Common myeloid progenitor, CD34-positive (primary cell): ENCODE data around the gene FAM107B.

Source experiments
- CTCF ChIA-PET: fragments of 350-600 bp; sonication (Branson Sonifier 250); formaldehyde crosslinking; loops from one replicate; lab custom pipeline; 2021; ENCODE audit warnings: antibody characterized with exemption; lab: Charles Lee
- POLR2A ChIA-PET: fragments of 350-600 bp; sonication (Branson Sonifier 250); formaldehyde crosslinking; loops from one replicate; lab custom pipeline; 2021; ENCODE audit warnings: antibody characterized with exemption; lab: Charles Lee
- DNase-seq, 3 donors: peaks; one replicate each; pipeline versions ENCODE4 v3.0.0 to v3.0.0-alpha.2; 2013
- H3K27ac ChIP-seq, 2 experiments: 1 replicate in 1 of 2; 2 replicates in 1 of 2; pipeline ENCODE4 v1.7.0; 2013; ENCODE audit warnings: inconsistent platforms in 2 of 2, low read length in 2 of 2, mild to moderate bottlenecking in 2 of 2, low read depth in 1 of 2, moderate library complexity in 1 of 2; ENCODE audit not compliant: severe bottlenecking in 2 of 2, insufficient read depth in 1 of 2, poor library complexity in 1 of 2
- H3K27me3 ChIP-seq, 5 experiments: replicated peaks in 2 of 5; 1 replicate in 3 of 5; 2 replicates in 2 of 5; pipeline versions ENCODE4 v1.6.1 to v1.7.0; 2013; ENCODE audit warnings: low read length in 4 of 5, mild to moderate bottlenecking in 2 of 5, moderate library complexity in 2 of 5, inconsistent platforms in 1 of 5; ENCODE audit not compliant: insufficient read depth in 5 of 5, control insufficient read depth in 4 of 5
- H3K36me3 ChIP-seq, 4 experiments: 1 replicate in 2 of 4; 2 replicates in 2 of 4; pipeline versions ENCODE4 v1.6.1 to v1.7.0; 2013; ENCODE audit warnings: low read length in 3 of 4, control low read depth in 1 of 4, mild to moderate bottlenecking in 1 of 4; ENCODE audit not compliant: control insufficient read depth in 4 of 4, insufficient read depth in 4 of 4
- H3K4me1 ChIP-seq, 4 experiments: 1 replicate in 3 of 4; 2 replicates in 1 of 4; pipeline versions ENCODE4 v1.6.1 to v1.7.1; 2013; ENCODE audit warnings: low read length in 3 of 4, mild to moderate bottlenecking in 3 of 4, control low read depth in 1 of 4, inconsistent platforms in 1 of 4, moderate library complexity in 1 of 4; ENCODE audit not compliant: control insufficient read depth in 4 of 4, insufficient read depth in 4 of 4; ENCODE audit errors: control extremely low read depth in 1 of 4
- H3K4me3 ChIP-seq, 7 experiments: 1 replicate in 4 of 7; 2 replicates in 3 of 7; pipeline versions ENCODE4 v1.5.1 to v1.7.0; 2013; ENCODE audit warnings: mild to moderate bottlenecking in 7 of 7, low read length in 6 of 7, moderate library complexity in 6 of 7, inconsistent platforms in 2 of 7, low read depth in 2 of 7, control low read depth in 1 of 7; ENCODE audit not compliant: insufficient read depth in 4 of 7, control insufficient read depth in 1 of 7; ENCODE audit errors: extremely low read depth in 1 of 7
- H3K9me3 ChIP-seq, 5 experiments: 1 replicate in 4 of 5; 2 replicates in 1 of 5; pipeline versions ENCODE4 v1.6.1 to v1.7.1; 2013; ENCODE audit warnings: low read length in 4 of 5, mild to moderate bottlenecking in 2 of 5, inconsistent platforms in 1 of 5, low read depth in 1 of 5, moderate library complexity in 1 of 5; ENCODE audit not compliant: control insufficient read depth in 4 of 5, insufficient read depth in 2 of 5; ENCODE audit errors: control extremely low read depth in 1 of 5
- WGBS: methylation state at CpG from one replicate; pipeline ENCODE4 v1.1.5; 2013; ENCODE audit not compliant: insufficient coverage; 5-methylcytosine and 5-hydroxymethylcytosine counted together

Gene FAM107B

GRCh38 chr10:14705548-14706230, 69.0 kb downstream of the FAM107B start:
- Histone ChIP-seq H3K9me3 (no peaks in the 10 kb centered on the region), H3K36me3 (no peaks in the 10 kb centered on the region), H3K4me1 (peaks cover 3 to 11% (median 5%) of the 10 kb centered on the region in 4 experiments), H3K27me3 (no peaks in the 10 kb centered on the region), H3K4me3 (peak overlapping the region in 2 of 7 experiments; percentile 0 to 25), H3K27ac (no peak overlapping the region)
- 2% methylated on average over 5 of the region's 5 CpGs for WGBS
- ChIA-PET CTCF (interaction anchor here (0.6 kb wide), 1 partner anchor 83 kb away, joined by 3 read pairs; no protein-coding TSS in a partner anchor), POLR2A (no interaction called here)
- DNase-seq, result peak; percentile 40 to 89 (median 86)

GRCh38 chr10:14703631-14704001, 71.1 kb downstream of the FAM107B start:
- DNase-seq, result no peak
- 100% methylated on average over 3 of the region's 3 CpGs for WGBS
- Histone ChIP-seq H3K27me3 (no peaks in the 10 kb centered on the region), H3K4me1 (peaks cover 3 to 11% (median 5%) of the 10 kb centered on the region in 4 experiments), H3K4me3 (no peak overlapping the region), H3K36me3 (no peaks in the 10 kb centered on the region), H3K27ac (no peak overlapping the region), H3K9me3 (peaks cover 0 to 3% (median 0%) of the 10 kb centered on the region in 5 experiments)
- ChIA-PET POLR2A (no interaction called here), CTCF (no interaction called here)

- WGBS, result 98% methylated on average over 4 of the region's 7 CpGs
- ChIA-PET POLR2A (no interaction called here), CTCF (interaction anchor here (1.2 to 1.6 kb wide), 2 partner anchors 11 to 23 kb away, joined by 3 to 4 read pairs; no protein-coding TSS in a partner anchor)
- DNase-seq, result no peak
- Histone ChIP-seq H3K27ac (no peak overlapping the region), H3K4me1 (peaks cover 3 to 10% (median 5%) of the 10 kb centered on the region in 4 experiments), H3K9me3 (peaks cover 0 to 3% (median 0%) of the 10 kb centered on the region in 5 experiments), H3K4me3 (no peak overlapping the region), H3K27me3 (no peaks in the 10 kb centered on the region), H3K36me3 (no peaks in the 10 kb centered on the region)
These were observed 73.2 kb downstream of the FAM107B start for GRCh38 chr10:14701466-14701865.

GRCh38 chr10:14700546-14700945, 74.2 kb downstream of the FAM107B start:
- Histone ChIP-seq H3K4me1 (peaks cover 0 to 7% (median 1%) of the 10 kb centered on the region in 4 experiments), H3K36me3 (no peaks in the 10 kb centered on the region), H3K27ac (no peak overlapping the region), H3K4me3 (no peak overlapping the region), H3K27me3 (no peaks in the 10 kb centered on the region), H3K9me3 (peaks cover 0 to 3% (median 0%) of the 10 kb centered on the region in 5 experiments)
- DNase-seq, result no peak
- WGBS, result no CpG with 5 or more reads among the region's 1 CpG
- POLR2A ChIA-PET, result no interaction called here
- CTCF ChIA-PET, result interaction anchor here (1.2 to 1.6 kb wide), 2 partner anchors 10 to 22 kb away, joined by 3 to 4 read pairs; no protein-coding TSS in a partner anchor

- Histone ChIP-seq H3K36me3 (no peaks in the 10 kb centered on the region), H3K4me1 (peaks cover 0 to 2% (median 0%) of the 10 kb centered on the region in 4 experiments), H3K4me3 (no peak overlapping the region), H3K27me3 (no peaks in the 10 kb centered on the region), H3K27ac (no peak overlapping the region), H3K9me3 (peaks cover 0 to 3% (median 0%) of the 10 kb centered on the region in 5 experiments)
- ChIA-PET POLR2A (no interaction called here), CTCF (interaction anchor here (0.6 kb wide), 1 partner anchor 120 kb away, joined by 3 read pairs; no protein-coding TSS in a partner anchor)
- WGBS, result 100% methylated on average over 2 of the region's 4 CpGs
- no peak for DNase-seq
These were observed 75.2 kb downstream of the FAM107B start for GRCh38 chr10:14699482-14699881.

GRCh38 chr10:14698829-14699170, 75.9 kb downstream of the FAM107B start:
- Histone ChIP-seq H3K36me3 (no peaks in the 10 kb centered on the region), H3K27ac (no peak overlapping the region), H3K4me3 (no peak overlapping the region), H3K4me1 (peaks cover 0 to 2% (median 0%) of the 10 kb centered on the region in 4 experiments), H3K9me3 (peaks cover 0 to 3% (median 0%) of the 10 kb centered on the region in 5 experiments), H3K27me3 (no peaks in the 10 kb centered on the region)
- DNase-seq, result no peak
- CTCF ChIA-PET, result no interaction called here
- 83% methylated on average over 3 of the region's 3 CpGs for WGBS
- POLR2A ChIA-PET, result no interaction called here

- Histone ChIP-seq H3K36me3 (no peaks in the 10 kb centered on the region), H3K4me1 (peaks cover 0 to 2% (median 0%) of the 10 kb centered on the region in 4 experiments), H3K27ac (no peak overlapping the region), H3K27me3 (no peaks in the 10 kb centered on the region), H3K9me3 (peaks cover 0 to 3% (median 0%) of the 10 kb centered on the region in 5 experiments), H3K4me3 (no peak overlapping the region)
- DNase-seq, result no peak
- 89% methylated on average over 5 of the region's 6 CpGs for WGBS
- POLR2A ChIA-PET, result no interaction called here
- CTCF ChIA-PET, result interaction anchor here (0.5 kb wide), 1 partner anchor 691 kb away, joined by 3 read pairs; no protein-coding TSS in a partner anchor
These were observed 76.4 kb downstream of the FAM107B start for GRCh38 chr10:14698111-14698828.
